Right atrium auricular region (tissue), 2 donors: ENCODE measurements around the gene DCANP1. TPM values are rescaled to one million over a fixed set of nuclear protein-coding genes. Genes with fewer than 3 reads are reported as not detected.

Experiments used
- DNase-seq: peaks from one replicate; pipeline ENCODE4 v3.0.0-alpha.2; 2019; ENCODE audit warnings: low spot score
- H3K27ac ChIP-seq, 2 donors: fragments of 200-600 bp; sonication (generic); 1 replicate in 1 of 2; 2 replicates in 1 of 2; pipeline ENCODE4 v1.5.1; 2016 to 2019
- H3K27me3 ChIP-seq, 2 donors: fragments of 200-600 bp; sonication (generic); one replicate each; pipeline versions ENCODE4 v1.5.1 to v1.6.0; 2017 to 2019
- H3K36me3 ChIP-seq: fragments of 200-600 bp; sonication (generic); one replicate; pipeline ENCODE4 v1.5.1; 2016
- H3K4me1 ChIP-seq, 2 donors: fragments of 200-600 bp; sonication (generic); one replicate each; pipeline versions ENCODE4 v1.5.1 to v1.6.0; 2017 to 2019
- H3K4me3 ChIP-seq, 2 donors: fragments of 200-600 bp; sonication (generic); 1 replicate in 1 of 2; 2 replicates in 1 of 2; pipeline ENCODE4 v1.5.1; 2017 to 2019; ENCODE audit warnings: mild to moderate bottlenecking in 1 of 2, moderate library complexity in 1 of 2
- H3K9me3 ChIP-seq, 2 donors: fragments of 200-600 bp; sonication (generic); one replicate each; pipeline ENCODE4 v1.5.1; 2019
- CTCF ChIP-seq, 2 donors: fragments of 200-600 bp; sonication (generic); IDR thresholded peaks; one replicate each; pipeline ENCODE4 v1.5.1; 2019; ENCODE audit warnings: antibody characterized with exemption in 2 of 2
- total RNA-seq, 2 donors: library from RNA; depleted of rRNA; stranded (reverse); fragments of >200 nt; gene quantifications; one replicate each; pipeline ENCODE4 v1.1.0, GENCODE V29; 2016

The DCANP1 gene
- total RNA-seq, 2 donors from 2014 or later = not detected

- Histone ChIP-seq H3K27me3 (no peaks in the 10 kb centered on the region), H3K27ac (no peak within 1 kb of the TSS)
- DNase-seq = no peak
These were observed 5.3 kb upstream of the DCANP1 start, which contains the start of gene TIFAB for GRCh38 chr5:135452321-135453030. Gene TIFAB, minus strand, starts transcription at chr5:135452351. Its CDS starts 2,412 bp downstream, at chr5:135449939.

GRCh38 chr5:135451581-135452320 lies 4.6 kb upstream of the DCANP1 start:
- Histone ChIP-seq H3K27ac (no peak overlapping the region), H3K9me3 (no peaks in the 10 kb centered on the region), H3K4me3 (no peak overlapping the region), H3K36me3 (no peaks in the 10 kb centered on the region), H3K27me3 (no peaks in the 10 kb centered on the region), H3K4me1 (no peaks in the 10 kb centered on the region)
- DNase-seq = no peak
- no peak for TF ChIP-seq CTCF (IDR thresholded peaks at IDR 0.05)

More at GRCh38 chr5:135452321-135453030, 5.3 kb upstream of the DCANP1 start, which contains the start of gene TIFAB:
- Histone ChIP-seq H3K4me3 (no peak within 1 kb of the TSS), H3K36me3 (no peaks in the 10 kb centered on the region), H3K4me1 (no peaks in the 10 kb centered on the region), H3K9me3 (no peaks in the 10 kb centered on the region)
- TF ChIP-seq CTCF (IDR thresholded peaks at IDR 0.05) = no peak

- Histone ChIP-seq H3K36me3 (no peaks in the 10 kb centered on the region), H3K4me3 (no peak overlapping the region), H3K9me3 (no peaks in the 10 kb centered on the region), H3K4me1 (no peaks in the 10 kb centered on the region), H3K27ac (no peak overlapping the region), H3K27me3 (no peaks in the 10 kb centered on the region)
- no peak for DNase-seq
- no peak for TF ChIP-seq CTCF (IDR thresholded peaks at IDR 0.05)
These were observed 3.8 kb upstream of the DCANP1 start for GRCh38 chr5:135450952-135451351.

GRCh38 chr5:135450336-135450735 lies 3.2 kb upstream of the DCANP1 start:
- Histone ChIP-seq H3K36me3 (no peaks in the 10 kb centered on the region), H3K27me3 (no peaks in the 10 kb centered on the region), H3K4me1 (no peaks in the 10 kb centered on the region), H3K9me3 (no peaks in the 10 kb centered on the region), H3K27ac (no peak overlapping the region), H3K4me3 (no peak overlapping the region)
- no peak for TF ChIP-seq CTCF (IDR thresholded peaks at IDR 0.05)
- DNase-seq = no peak

- Histone ChIP-seq H3K27ac (no peak overlapping the region), H3K27me3 (no peaks in the 10 kb centered on the region), H3K9me3 (no peaks in the 10 kb centered on the region), H3K4me3 (no peak overlapping the region), H3K36me3 (no peaks in the 10 kb centered on the region), H3K4me1 (no peaks in the 10 kb centered on the region)
- no peak for DNase-seq
- no peak for TF ChIP-seq CTCF (IDR thresholded peaks at IDR 0.05)
These were observed 2.5 kb upstream of the DCANP1 start for GRCh38 chr5:135449644-135450043.
